Dedifferentiated amniotic fluid mesenchymal stem cell (primary cell): Measurements from ENCODE around the gene B3GNT8.
"Not testable (repeated sequence)": the region's sequence is repeated elsewhere in the genome, so short reads cannot be mapped to it uniquely, and the experiment has no call there.

Experiments used
- DNase-seq: peaks from one replicate; pipeline ENCODE4 v3.0.0-alpha.2; 2016; ENCODE audit errors: extremely low spot score

B3GNT8 gene

DNA sequence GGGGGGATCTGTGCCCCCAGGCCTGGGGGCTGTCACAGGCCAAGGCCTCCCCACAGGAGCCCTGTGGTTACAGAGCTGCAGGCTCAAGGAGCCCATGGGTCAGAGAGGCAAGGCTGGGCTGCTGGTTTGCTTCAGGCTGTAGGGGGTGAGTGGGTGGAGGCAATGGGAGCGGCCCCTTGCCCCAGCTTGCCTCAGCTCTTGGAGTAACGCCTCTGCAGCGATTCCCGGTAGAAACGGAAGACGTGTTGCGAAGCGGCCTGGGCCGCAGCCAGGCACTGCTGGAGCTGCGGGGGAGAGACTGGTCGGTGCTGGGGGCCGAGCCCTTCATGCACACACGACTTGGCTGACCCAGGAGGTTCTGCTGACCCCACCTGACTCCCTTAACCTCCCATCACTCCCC is 40.7 kb downstream of the B3GNT8 start:
- no peak for DNase-seq

DNA sequence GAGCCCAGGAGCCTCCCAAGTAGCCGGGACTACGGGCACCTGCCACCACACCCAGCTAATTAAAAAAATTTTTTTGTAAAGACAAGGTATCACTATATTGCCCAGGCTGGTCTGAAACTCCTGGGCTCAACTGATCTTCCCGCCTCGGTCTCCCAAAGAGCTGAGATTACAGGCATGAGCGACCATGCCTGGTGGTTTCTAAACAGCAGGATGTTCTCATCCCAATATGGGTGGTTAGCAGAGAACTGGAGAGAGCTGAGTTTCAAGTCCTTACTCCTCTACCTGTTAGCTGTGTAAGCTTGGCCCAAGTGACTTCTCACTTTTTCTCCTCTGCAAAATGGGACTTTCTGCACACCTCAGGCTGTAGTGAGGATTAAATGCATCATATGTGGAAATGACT is 42.8 kb downstream of the B3GNT8 start:
- no peak for DNase-seq

DNA sequence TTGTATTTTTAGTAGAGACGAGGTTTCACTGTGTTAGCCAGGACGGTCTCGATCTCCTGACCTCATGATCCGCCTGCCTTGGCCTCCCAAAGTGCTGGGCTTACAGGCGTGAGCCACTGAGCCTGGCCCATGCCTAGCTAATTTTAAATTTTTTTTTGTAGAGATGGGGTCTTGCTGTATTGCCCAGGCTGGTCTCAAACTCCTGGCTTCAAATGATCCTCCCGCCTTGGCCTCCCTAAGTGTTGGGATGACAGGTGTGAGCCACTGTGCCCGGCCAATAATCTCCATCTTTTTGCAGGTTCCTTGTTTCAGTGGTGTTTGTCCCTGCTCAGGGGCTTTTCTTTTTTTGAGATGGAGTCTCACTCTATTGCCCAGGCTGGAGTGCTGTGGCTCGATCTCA is 45.6 kb downstream of the B3GNT8 start:
- DNase-seq = not testable (repeated sequence)

DNA sequence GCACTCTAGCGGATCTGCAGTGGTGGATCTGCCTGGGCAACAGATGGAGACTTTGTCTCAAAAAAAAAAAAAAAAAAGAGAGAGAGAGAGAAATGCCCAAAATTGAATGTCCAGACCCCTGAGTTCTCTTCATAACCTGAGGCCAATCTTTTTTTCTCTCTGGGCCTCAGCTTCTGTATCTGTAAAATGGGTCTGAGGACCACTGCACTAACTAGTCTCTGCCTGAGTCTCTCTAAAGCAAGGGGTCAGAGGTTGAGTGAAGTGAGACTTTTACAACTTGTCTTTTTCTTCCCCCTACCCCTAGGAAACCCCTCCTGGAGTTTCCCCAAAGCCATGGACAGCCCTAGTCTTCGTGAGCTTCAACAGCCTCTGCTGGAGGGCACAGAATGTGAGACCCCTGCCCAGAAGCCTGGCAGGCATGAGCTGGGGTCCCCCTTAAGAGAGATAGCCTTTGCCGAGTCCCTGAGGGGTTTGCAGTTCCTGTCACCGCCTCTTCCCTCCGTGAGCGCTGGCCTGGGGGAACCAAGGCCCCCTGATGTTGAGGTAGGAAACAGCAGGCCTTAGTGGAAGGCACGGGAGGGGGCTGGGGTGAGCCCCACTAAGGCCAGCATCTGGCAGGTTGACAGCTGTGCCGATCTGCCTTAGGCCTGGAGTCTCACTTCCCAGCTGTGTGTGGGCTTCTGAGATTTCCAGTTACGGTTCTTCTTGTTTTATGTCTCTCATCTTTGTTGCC is 49.0 kb downstream of the B3GNT8 start:
- DNase-seq = no peak

DNA sequence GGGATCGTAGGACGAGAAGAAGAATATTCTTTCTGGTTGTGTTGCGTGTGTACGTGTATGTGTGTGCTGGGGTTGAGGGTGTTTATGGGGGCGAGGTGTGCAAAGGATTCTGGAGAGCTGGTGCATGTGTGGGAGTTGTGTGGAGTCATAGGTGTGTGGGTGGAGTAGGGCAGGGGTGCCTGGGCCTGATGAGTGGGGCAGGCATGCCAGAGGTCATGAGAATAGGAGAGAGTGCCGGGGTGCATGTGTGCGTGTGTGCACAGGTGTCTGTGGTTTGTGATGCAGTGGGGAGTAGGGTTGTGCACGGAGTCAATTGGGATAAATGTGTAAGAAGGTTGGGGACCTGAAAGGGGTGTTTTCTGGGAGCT is 50.2 kb downstream of the B3GNT8 start:
- DNase-seq = no peak

DNA sequence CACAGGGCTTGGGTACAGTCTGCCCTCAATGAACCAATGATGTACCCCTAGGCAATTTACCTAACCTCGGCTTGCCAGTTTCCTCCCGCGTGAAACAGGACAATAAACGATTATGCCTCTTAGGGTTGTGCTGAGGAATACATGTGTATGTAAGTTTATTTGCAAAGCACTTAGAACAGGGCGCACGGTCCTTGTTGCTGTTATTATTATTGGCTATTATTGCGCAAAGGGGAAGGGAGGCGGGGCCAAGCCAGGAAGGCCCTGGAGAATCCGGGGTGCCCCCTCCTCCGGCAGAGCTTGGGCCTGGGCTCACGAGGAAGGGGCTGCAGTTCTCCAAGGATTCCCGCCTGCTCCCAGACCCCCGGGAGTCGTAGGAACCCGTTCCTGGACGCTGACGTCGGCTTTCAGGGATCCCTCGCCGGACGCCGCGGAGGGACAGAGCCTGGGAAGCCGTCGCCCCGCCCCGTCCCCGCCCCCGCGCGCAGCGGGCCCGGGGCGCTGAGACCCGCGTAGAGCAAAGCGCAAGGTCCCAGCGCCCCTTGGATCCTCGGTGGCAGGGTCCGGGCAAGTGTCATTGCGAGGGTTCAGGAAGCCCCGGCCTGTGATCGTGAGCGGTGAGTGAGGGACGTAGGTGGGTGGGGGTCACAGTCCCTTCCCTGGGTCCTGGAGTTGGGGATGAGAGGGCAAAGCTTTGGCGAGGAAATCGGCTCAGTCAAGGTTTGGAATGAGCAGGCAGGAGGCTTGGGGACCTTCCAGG is 50.8 kb downstream of the B3GNT8 start, which contains the start of gene TMEM91:
Gene TMEM91 (plus strand): TSS at position 293 of the 757 bp plus-strand sequence. CDS start 1,777 bp downstream, outside the sequence.
- DNase-seq = no peak
